ENCODE results near the gene IGFL1.
A peak's percentile ranks its signal among the peaks of the same experiment; 100 is the strongest.
"Not testable (repeated sequence)": the region's sequence is repeated elsewhere in the genome, so short reads cannot be mapped to it uniquely, and the experiment has no call there.

IGFL1 gene

GRCh38 chr19:46256855-46257254, 27.3 kb downstream of the IGFL1 start:
- DNase-seq (ENCODE audit: low read depth) = peak; percentile 35
- no peak for TF ChIP-seq CTCF (conservative IDR thresholded peaks at IDR 0.05; ENCODE audit: control insufficient read depth, insufficient read depth, low read depth, low read length)
- no peak overlapping the region for H3K4me3 ChIP-seq (ENCODE audit: control insufficient read depth, low read depth, low read length)

GRCh38 chr19:46261501-46261900, 32.0 kb downstream of the IGFL1 start:
- DNase-seq (ENCODE audit: low read depth) = not testable (repeated sequence)

GRCh38 chr19:46262684-46263296, 33.2 kb downstream of the IGFL1 start:
- DNase-seq (ENCODE audit: low read depth) = peak; percentile 65
- H3K4me3 ChIP-seq (ENCODE audit: control insufficient read depth, low read depth, low read length) = not testable (repeated sequence)

More at GRCh38 chr19:46261501-46261900, 32.0 kb downstream of the IGFL1 start:
- H3K4me3 ChIP-seq (ENCODE audit: control insufficient read depth, low read depth, low read length) = not testable (repeated sequence)

- not testable (repeated sequence) for H3K4me3 ChIP-seq (ENCODE audit: control insufficient read depth, low read depth, low read length)
These were observed 35.3 kb downstream of the IGFL1 start for GRCh38 chr19:46264801-46265200.

GRCh38 chr19:46265217-46265828, 35.8 kb downstream of the IGFL1 start:
- H3K4me3 ChIP-seq (ENCODE audit: control insufficient read depth, low read depth, low read length) = no peak overlapping the region
- peak; percentile 74 for TF ChIP-seq CTCF (conservative IDR thresholded peaks at IDR 0.05; ENCODE audit: control insufficient read depth, insufficient read depth, low read depth, low read length)
- peak; percentile 77 for DNase-seq (ENCODE audit: low read depth)

More at GRCh38 chr19:46264801-46265200, 35.3 kb downstream of the IGFL1 start:
- not testable (repeated sequence) for DNase-seq (ENCODE audit: low read depth)

GRCh38 chr19:46269101-46269500, 39.6 kb downstream of the IGFL1 start:
- no peak for TF ChIP-seq CTCF (conservative IDR thresholded peaks at IDR 0.05; ENCODE audit: control insufficient read depth, insufficient read depth, low read depth, low read length)
- no peak for DNase-seq (ENCODE audit: low read depth)
- H3K4me3 ChIP-seq (ENCODE audit: control insufficient read depth, low read depth, low read length) = no peak overlapping the region

- DNase-seq (ENCODE audit: low read depth) = no peak
- TF ChIP-seq CTCF (conservative IDR thresholded peaks at IDR 0.05; ENCODE audit: control insufficient read depth, insufficient read depth, low read depth, low read length) = no peak
- H3K4me3 ChIP-seq (ENCODE audit: control insufficient read depth, low read depth, low read length) = no peak overlapping the region
These were observed 41.1 kb downstream of the IGFL1 start for GRCh38 chr19:46270521-46271256.

- TF ChIP-seq CTCF (conservative IDR thresholded peaks at IDR 0.05; ENCODE audit: control insufficient read depth, insufficient read depth, low read depth, low read length) = no peak
- no peak overlapping the region for H3K4me3 ChIP-seq (ENCODE audit: control insufficient read depth, low read depth, low read length)
- DNase-seq (ENCODE audit: low read depth) = peak; percentile 70
These were observed 42.1 kb downstream of the IGFL1 start for GRCh38 chr19:46271481-46272197.

GRCh38 chr19:46273931-46274330, 44.4 kb downstream of the IGFL1 start:
- H3K4me3 ChIP-seq (ENCODE audit: control insufficient read depth, low read depth, low read length); DNase-seq (ENCODE audit: low read depth): not testable (repeated sequence)
